Panc1 (cell line): Measurements from ENCODE around the gene PRELID3B. TPM values are rescaled to one million over a fixed set of nuclear protein-coding genes. Genes with fewer than 3 reads are reported as not detected.

Experiments
- ATAC-seq: fragments of 200-7000 bp; cut with Tn5 transposase; 2 replicates; pipeline ENCODE4 v1.9.1; 2020; ENCODE audit warnings: mild to moderate bottlenecking, moderate library complexity
- BruUV-seq: library from RNA; stranded (reverse); fragments of 400-500 nt; replicated peaks from 2 replicates; lab custom pipeline; 2021; lab: Mats Ljungman, UMichigan
- CTCF ChIA-PET: fragments of 300-600 bp; sonication (Branson Sonifier 250); formaldehyde crosslinking; loops from one replicate; lab custom pipeline; 2022; ENCODE audit warnings: antibody characterized with exemption; lab: Charles Lee
- POLR2A ChIA-PET: fragments of 300-600 bp; sonication (Branson Sonifier 250); formaldehyde crosslinking; loops from one replicate; lab custom pipeline; 2022; ENCODE audit warnings: antibody characterized with exemption; lab: Charles Lee
- DNase-seq: peaks from one replicate; pipeline ENCODE4 v3.0.0-alpha.2; 2010; ENCODE audit warnings: low read depth, low spot score
- H3K27ac ChIP-seq: 2 replicates; pipeline ENCODE4 v1.5.1; 2011; ENCODE audit warnings: mild to moderate bottlenecking, low read length, inconsistent platforms
- H3K27me3 ChIP-seq: fragments of 200-500 bp; sonication (Bioruptor generic); 2 replicates; pipeline ENCODE4 v1.6.0; 2014; ENCODE audit warnings: low read length, inconsistent platforms; ENCODE audit not compliant: control insufficient read depth, insufficient read depth
- H3K36me3 ChIP-seq: fragments of 200-500 bp; sonication (Bioruptor generic); 2 replicates; pipeline ENCODE4 v1.5.1; 2014; ENCODE audit warnings: inconsistent platforms, mild to moderate bottlenecking, low read length, moderate library complexity; ENCODE audit not compliant: control insufficient read depth, insufficient read depth
- H3K4me1 ChIP-seq: 2 replicates; pipeline ENCODE4 v1.5.1; 2011; ENCODE audit warnings: inconsistent platforms, mild to moderate bottlenecking, low read length, moderate library complexity; ENCODE audit not compliant: control insufficient read depth, insufficient read depth
- H3K4me3 ChIP-seq, 2 experiments: 2 replicates each; pipeline ENCODE4 v1.5.1; 2011 to 2012; ENCODE audit warnings: low read depth in 2 of 2, low read length in 2 of 2, mild to moderate bottlenecking in 2 of 2, inconsistent platforms in 1 of 2, moderate library complexity in 1 of 2
- H3K9me3 ChIP-seq: fragments of 200-500 bp; sonication (Bioruptor generic); 2 replicates; pipeline ENCODE4 v1.5.1; 2014; ENCODE audit warnings: low read depth, mild to moderate bottlenecking, inconsistent platforms, low read length, moderate library complexity; ENCODE audit not compliant: control insufficient read depth, insufficient read depth
- POLR2AphosphoS5 ChIP-seq: IDR thresholded peaks from 2 replicates; pipeline ENCODE4 v1.6.1; 2012; ENCODE audit warnings: mild to moderate bottlenecking, low read depth, low read length, moderate library complexity
- SIN3A ChIP-seq: IDR thresholded peaks from 2 replicates; pipeline ENCODE4 v1.6.1; 2012; ENCODE audit warnings: low read depth, mild to moderate bottlenecking, low read length, moderate library complexity, borderline replicate concordance; ENCODE audit not compliant: insufficient read depth
- TCF7L2 ChIP-seq: IDR thresholded peaks from 2 replicates; pipeline ENCODE4 v1.6.1; 2011; ENCODE audit warnings: mild to moderate bottlenecking, low read depth, low read length, inconsistent platforms
- in situ Hi-C: cut with HindIII; loops from 2 replicates; pipeline ENCODE4 v1.10.0; 2016; ENCODE audit warnings: low sequenced_read_pairs, low pct_unique_long_range_greater_than_20kb
- intact Hi-C: fragments of 100-400 bp; cut with micrococcal nuclease; formaldehyde crosslinking; loops from one replicate; pipeline ENCODE4 v1.10.0; 2022; ENCODE audit not compliant: unreplicated experiment
- total RNA-seq: library from RNA; stranded (reverse); gene quantifications from one replicate; pipeline ENCODE4 v1.2.1, GENCODE V29; 2021; ENCODE audit not compliant: unreplicated experiment
- TF ChIP-seq, protein P1 (sequence below): fragments of 450-650 bp; IDR thresholded peaks from 2 replicates; pipeline ENCODE4 v1.5.1; 2017; ENCODE audit warnings: mild to moderate bottlenecking
- TF ChIP-seq, protein P2 (sequence below), 2 experiments: IDR thresholded peaks; 2 replicates each; pipeline ENCODE4 v1.6.1; 2011 to 2012; ENCODE audit warnings: low read depth in 2 of 2, control low read depth in 1 of 2, low read length in 1 of 2, mild to moderate bottlenecking in 1 of 2, moderate library complexity in 1 of 2; ENCODE audit not compliant: insufficient read depth in 1 of 2

Gene PRELID3B
- total RNA-seq, 1 experiment from 2014 or later = 131 TPM

DNA sequence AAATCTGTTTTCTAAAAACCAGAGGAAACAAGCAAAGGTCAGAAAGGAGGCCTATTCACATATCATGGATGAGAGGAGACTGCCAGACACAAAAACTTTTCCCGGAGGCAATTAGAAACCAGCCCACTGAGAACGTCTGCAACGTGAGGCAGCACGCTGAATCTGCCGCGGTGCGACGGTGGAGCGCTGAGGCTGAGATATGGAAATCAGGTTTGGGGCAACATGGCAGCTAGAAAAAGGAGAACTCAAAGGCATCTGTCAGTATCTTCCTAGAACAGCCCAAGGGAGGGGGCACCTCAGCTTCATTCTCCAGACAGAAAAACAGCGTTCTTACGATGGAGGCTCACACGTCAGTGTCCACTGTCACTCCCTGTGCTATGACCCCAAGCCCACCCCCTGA, 5.2 kb downstream of the PRELID3B start:
- intact Hi-C loops = no loop called here
- H3K27me3 ChIP-seq = no peaks in the 10 kb centered on the region
- H3K4me1 ChIP-seq = peaks cover 36% of the 10 kb centered on the region
- no peak overlapping the region for H3K27ac ChIP-seq
- POLR2A ChIA-PET = no interaction called here
- in situ Hi-C loops = no loop called here
- CTCF ChIA-PET = no interaction called here
- ATAC-seq = no peak
- TF ChIP-seq, protein P1, sequence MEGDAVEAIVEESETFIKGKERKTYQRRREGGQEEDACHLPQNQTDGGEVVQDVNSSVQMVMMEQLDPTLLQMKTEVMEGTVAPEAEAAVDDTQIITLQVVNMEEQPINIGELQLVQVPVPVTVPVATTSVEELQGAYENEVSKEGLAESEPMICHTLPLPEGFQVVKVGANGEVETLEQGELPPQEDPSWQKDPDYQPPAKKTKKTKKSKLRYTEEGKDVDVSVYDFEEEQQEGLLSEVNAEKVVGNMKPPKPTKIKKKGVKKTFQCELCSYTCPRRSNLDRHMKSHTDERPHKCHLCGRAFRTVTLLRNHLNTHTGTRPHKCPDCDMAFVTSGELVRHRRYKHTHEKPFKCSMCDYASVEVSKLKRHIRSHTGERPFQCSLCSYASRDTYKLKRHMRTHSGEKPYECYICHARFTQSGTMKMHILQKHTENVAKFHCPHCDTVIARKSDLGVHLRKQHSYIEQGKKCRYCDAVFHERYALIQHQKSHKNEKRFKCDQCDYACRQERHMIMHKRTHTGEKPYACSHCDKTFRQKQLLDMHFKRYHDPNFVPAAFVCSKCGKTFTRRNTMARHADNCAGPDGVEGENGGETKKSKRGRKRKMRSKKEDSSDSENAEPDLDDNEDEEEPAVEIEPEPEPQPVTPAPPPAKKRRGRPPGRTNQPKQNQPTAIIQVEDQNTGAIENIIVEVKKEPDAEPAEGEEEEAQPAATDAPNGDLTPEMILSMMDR = no peak
- TF ChIP-seq, protein P2, sequence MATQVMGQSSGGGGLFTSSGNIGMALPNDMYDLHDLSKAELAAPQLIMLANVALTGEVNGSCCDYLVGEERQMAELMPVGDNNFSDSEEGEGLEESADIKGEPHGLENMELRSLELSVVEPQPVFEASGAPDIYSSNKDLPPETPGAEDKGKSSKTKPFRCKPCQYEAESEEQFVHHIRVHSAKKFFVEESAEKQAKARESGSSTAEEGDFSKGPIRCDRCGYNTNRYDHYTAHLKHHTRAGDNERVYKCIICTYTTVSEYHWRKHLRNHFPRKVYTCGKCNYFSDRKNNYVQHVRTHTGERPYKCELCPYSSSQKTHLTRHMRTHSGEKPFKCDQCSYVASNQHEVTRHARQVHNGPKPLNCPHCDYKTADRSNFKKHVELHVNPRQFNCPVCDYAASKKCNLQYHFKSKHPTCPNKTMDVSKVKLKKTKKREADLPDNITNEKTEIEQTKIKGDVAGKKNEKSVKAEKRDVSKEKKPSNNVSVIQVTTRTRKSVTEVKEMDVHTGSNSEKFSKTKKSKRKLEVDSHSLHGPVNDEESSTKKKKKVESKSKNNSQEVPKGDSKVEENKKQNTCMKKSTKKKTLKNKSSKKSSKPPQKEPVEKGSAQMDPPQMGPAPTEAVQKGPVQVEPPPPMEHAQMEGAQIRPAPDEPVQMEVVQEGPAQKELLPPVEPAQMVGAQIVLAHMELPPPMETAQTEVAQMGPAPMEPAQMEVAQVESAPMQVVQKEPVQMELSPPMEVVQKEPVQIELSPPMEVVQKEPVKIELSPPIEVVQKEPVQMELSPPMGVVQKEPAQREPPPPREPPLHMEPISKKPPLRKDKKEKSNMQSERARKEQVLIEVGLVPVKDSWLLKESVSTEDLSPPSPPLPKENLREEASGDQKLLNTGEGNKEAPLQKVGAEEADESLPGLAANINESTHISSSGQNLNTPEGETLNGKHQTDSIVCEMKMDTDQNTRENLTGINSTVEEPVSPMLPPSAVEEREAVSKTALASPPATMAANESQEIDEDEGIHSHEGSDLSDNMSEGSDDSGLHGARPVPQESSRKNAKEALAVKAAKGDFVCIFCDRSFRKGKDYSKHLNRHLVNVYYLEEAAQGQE (IDR thresholded peaks at IDR 0.05; ENCODE audit: insufficient read depth in 1 of 2, low read depth in 2 of 2, low read length in 1 of 2) = no peak
- TF ChIP-seq SIN3A (no peak), POLR2AphosphoS5 (no peak), TCF7L2 (no peak)
- H3K36me3 ChIP-seq = peaks cover 47% of the 10 kb centered on the region
- no peak for DNase-seq
- no peaks in the 10 kb centered on the region for H3K9me3 ChIP-seq
- no peak overlapping the region for H3K4me3 ChIP-seq
- no TSS peak for BruUV-seq

- DNase-seq (no peak), ATAC-seq (no peak)
- ChIA-PET POLR2A (no interaction called here), CTCF (no interaction called here)
- intact Hi-C loops = no loop called here
- no peak overlapping the region for H3K27ac ChIP-seq
- H3K36me3 ChIP-seq = peaks cover 53% of the 10 kb centered on the region
- in situ Hi-C loops = no loop called here
- TF ChIP-seq SIN3A (no peak), TCF7L2 (no peak), POLR2AphosphoS5 (no peak)
- TF ChIP-seq, protein P2 (IDR thresholded peaks at IDR 0.05; ENCODE audit: insufficient read depth in 1 of 2, low read depth in 2 of 2, low read length in 1 of 2) = no peak
- TF ChIP-seq, protein P1 = no peak
- BruUV-seq = no TSS peak
- no peak overlapping the region for H3K4me3 ChIP-seq
- H3K4me1 ChIP-seq = peaks cover 36% of the 10 kb centered on the region
- no peaks in the 10 kb centered on the region for H3K27me3 ChIP-seq
- no peaks in the 10 kb centered on the region for H3K9me3 ChIP-seq
These were observed 7.2 kb downstream of the PRELID3B start for GRCh38 chr20:59035381-59035780.
